Neural progenitor cell (in vitro differentiated cells): ENCODE measurements around the gene USP1. TPM values are rescaled to one million over a fixed set of nuclear protein-coding genes. Genes with fewer than 3 reads are reported as not detected.

Experiments
- DNase-seq: peaks from one replicate; pipeline ENCODE4 v3.0.0-alpha.2; 2016; ENCODE audit warnings: low spot score
- H2AFZ ChIP-seq: fragments of 200-600 bp; sonication (generic); replicated peaks from 2 replicates; pipeline ENCODE4 v1.6.1; 2016; ENCODE audit warnings: antibody characterized with exemption
- H3F3A ChIP-seq: fragments of 200-600 bp; sonication (generic); 2 replicates; pipeline ENCODE4 v1.6.1; 2016; ENCODE audit warnings: antibody characterized with exemption, low read depth
- H3K27ac ChIP-seq: fragments of 200-600 bp; sonication (generic); 2 replicates; pipeline ENCODE4 v1.5.1; 2016; ENCODE audit warnings: mild to moderate bottlenecking
- H3K27me3 ChIP-seq: fragments of 200-600 bp; sonication (generic); 2 replicates; pipeline ENCODE4 v1.6.1; 2016; ENCODE audit warnings: mild to moderate bottlenecking, moderate library complexity
- H3K36me3 ChIP-seq: fragments of 200-600 bp; sonication (generic); 2 replicates; pipeline ENCODE4 v1.5.1; 2016
- H3K4me1 ChIP-seq: fragments of 200-600 bp; sonication (generic); 2 replicates; pipeline ENCODE4 v1.6.1; 2016; ENCODE audit warnings: mixed run types
- H3K4me2 ChIP-seq: fragments of 200-600 bp; sonication (generic); 2 replicates; pipeline ENCODE4 v1.6.1; 2016
- H3K4me3 ChIP-seq: fragments of 200-600 bp; sonication (generic); 2 replicates; pipeline ENCODE4 v1.5.1; 2016
- H3K79me2 ChIP-seq: fragments of 200-600 bp; sonication (generic); 2 replicates; pipeline ENCODE4 v1.6.1; 2016; ENCODE audit warnings: low read depth
- H3K9ac ChIP-seq: fragments of 200-600 bp; sonication (generic); 2 replicates; pipeline ENCODE4 v1.6.1; 2016
- H3K9me3 ChIP-seq: fragments of 200-600 bp; sonication (generic); 2 replicates; pipeline ENCODE4 v1.5.1; 2016; ENCODE audit warnings: low read depth
- H4K20me1 ChIP-seq: fragments of 200-600 bp; sonication (generic); 2 replicates; pipeline ENCODE4 v1.6.1; 2016; ENCODE audit warnings: low read depth
- H3K27ac Mint-ChIP-seq: 3 replicates; pipeline ENCODE4 v1.8.0; 2021; ENCODE audit warnings: mixed read lengths
- H3K27me3 Mint-ChIP-seq: 2 replicates; pipeline ENCODE4 v1.8.0; 2022; ENCODE audit warnings: low read depth, mild to moderate bottlenecking, inconsistent platforms, moderate library complexity, mixed read lengths; ENCODE audit not compliant: insufficient read depth
- H3K36me3 Mint-ChIP-seq: 3 replicates; pipeline ENCODE4 v1.8.0; 2021; ENCODE audit warnings: mixed read lengths
- H3K4me1 Mint-ChIP-seq: 3 replicates; pipeline ENCODE4 v1.8.0; 2021; ENCODE audit warnings: mixed read lengths
- H3K4me3 Mint-ChIP-seq: 3 replicates; pipeline ENCODE4 v1.8.0; 2021; ENCODE audit warnings: mild to moderate bottlenecking, moderate library complexity, mixed read lengths
- H3K9me3 Mint-ChIP-seq: 3 replicates; pipeline ENCODE4 v1.8.0; 2020; ENCODE audit warnings: mixed read lengths
- CTCF ChIP-seq: fragments of 200-600 bp; sonication (generic); IDR thresholded peaks from 2 replicates; pipeline ENCODE4 v1.5.1; 2017; ENCODE audit warnings: antibody characterized with exemption, mild to moderate bottlenecking
- EZH2 ChIP-seq: fragments of 200-600 bp; sonication (generic); IDR thresholded peaks from 2 replicates; pipeline ENCODE4 v1.6.1; 2017; ENCODE audit warnings: antibody characterized with exemption, mild to moderate bottlenecking, moderate library complexity
- EZH2phosphoT487 ChIP-seq: fragments of 200-600 bp; sonication (generic); IDR thresholded peaks from 2 replicates; pipeline ENCODE4 v1.6.1; 2017; ENCODE audit warnings: antibody characterized with exemption
- total RNA-seq: library from RNA; depleted of rRNA; stranded (reverse); fragments of >200 nt; gene quantifications from 2 replicates; pipeline ENCODE4 v1.2.3, GENCODE V29; 2015; ENCODE audit warnings: low replicate concordance

The USP1 gene
- total RNA-seq, 1 donor from 2014 or later = 106 TPM

DNA sequence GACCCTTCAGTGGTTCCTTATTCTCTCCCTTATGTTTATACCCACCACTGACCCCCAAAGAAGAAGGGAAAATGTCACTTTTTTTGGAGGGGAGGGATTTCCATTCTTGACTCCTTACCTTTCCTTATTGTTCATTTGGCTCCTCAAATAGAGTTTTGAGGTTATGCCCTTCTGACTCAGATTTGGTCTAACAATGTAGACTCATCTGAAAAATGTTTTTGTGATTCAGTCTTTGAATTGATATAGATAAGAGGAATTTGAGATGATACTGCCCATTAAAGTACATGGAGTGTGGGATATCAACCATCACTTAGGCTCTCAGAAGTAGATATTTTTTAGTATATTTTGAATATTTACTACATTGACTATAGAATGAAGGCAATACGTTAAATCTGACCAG lies 16.1 kb downstream of the USP1 start:
- no peaks in the 10 kb centered on the region for H3K9me3 ChIP-seq
- H3K4me3 Mint-ChIP-seq = no peak overlapping the region
- peaks cover 48% of the 10 kb centered on the region for H3K36me3 Mint-ChIP-seq
- H3K4me3 ChIP-seq = no peak overlapping the region
- H4K20me1 ChIP-seq = no peaks in the 10 kb centered on the region
- H3K4me2 ChIP-seq = no peak overlapping the region
- peaks cover 20% of the 10 kb centered on the region for H3F3A ChIP-seq
- TF ChIP-seq EZH2 = no peak
- TF ChIP-seq EZH2phosphoT487 = no peak
- no peak for TF ChIP-seq CTCF
- H3K9ac ChIP-seq = no peak overlapping the region
- peaks cover 4% of the 10 kb centered on the region for H3K79me2 ChIP-seq
- H3K9me3 Mint-ChIP-seq = no peaks in the 10 kb centered on the region
- H3K27me3 ChIP-seq = no peaks in the 10 kb centered on the region
- H3K27me3 Mint-ChIP-seq = peaks cover 5% of the 10 kb centered on the region
- no peak for DNase-seq
- H3K4me1 Mint-ChIP-seq = peaks cover 5% of the 10 kb centered on the region
- no peak overlapping the region for H3K27ac Mint-ChIP-seq
- peaks cover 41% of the 10 kb centered on the region for H3K36me3 ChIP-seq
- H3K27ac ChIP-seq = no peak overlapping the region
- no peak overlapping the region for H2AFZ ChIP-seq
- no peaks in the 10 kb centered on the region for H3K4me1 ChIP-seq

DNA sequence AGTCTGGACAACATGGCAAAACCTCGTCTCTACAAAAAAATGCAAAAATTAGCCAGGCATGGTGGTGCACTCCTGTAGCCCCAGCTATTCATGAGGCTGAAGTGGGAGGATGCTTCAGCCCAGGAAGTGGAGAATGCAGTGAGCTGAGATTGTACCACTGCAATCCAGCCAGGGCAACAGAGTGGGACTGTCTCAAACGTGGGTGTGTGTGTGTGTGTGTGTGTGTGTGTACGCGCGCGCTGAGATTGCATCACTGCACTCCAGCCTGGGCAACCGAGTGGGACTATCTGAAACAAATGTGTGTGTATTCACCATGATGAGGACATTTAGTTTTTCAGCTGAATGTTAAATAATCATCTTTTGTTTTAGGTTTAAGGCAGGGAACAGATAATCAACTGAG lies 21.1 kb downstream of the USP1 start:
- no peak overlapping the region for H3K27ac Mint-ChIP-seq
- no peak overlapping the region for H3K27ac ChIP-seq
- no peak overlapping the region for H3K9ac ChIP-seq
- peaks cover 3% of the 10 kb centered on the region for H3K27me3 Mint-ChIP-seq
- peaks cover 25% of the 10 kb centered on the region for H3K36me3 Mint-ChIP-seq
- no peak overlapping the region for H3K4me2 ChIP-seq
- H2AFZ ChIP-seq = no peak overlapping the region
- no peaks in the 10 kb centered on the region for H3K9me3 Mint-ChIP-seq
- no peaks in the 10 kb centered on the region for H4K20me1 ChIP-seq
- peaks cover 5% of the 10 kb centered on the region for H3K4me1 Mint-ChIP-seq
- H3K79me2 ChIP-seq = no peaks in the 10 kb centered on the region
- TF ChIP-seq CTCF = no peak
- TF ChIP-seq EZH2 = no peak
- TF ChIP-seq EZH2phosphoT487 = no peak
- no peak overlapping the region for H3K4me3 Mint-ChIP-seq
- H3K27me3 ChIP-seq = no peaks in the 10 kb centered on the region
- H3K4me3 ChIP-seq = no peak overlapping the region
- peaks cover 5% of the 10 kb centered on the region for H3K36me3 ChIP-seq
- no peaks in the 10 kb centered on the region for H3K9me3 ChIP-seq
- no peak for DNase-seq
- H3F3A ChIP-seq = peaks cover 20% of the 10 kb centered on the region
- H3K4me1 ChIP-seq = no peaks in the 10 kb centered on the region

- DNase-seq = no peak
- no peaks in the 10 kb centered on the region for H3K27me3 ChIP-seq
- no peaks in the 10 kb centered on the region for H3K9me3 ChIP-seq
- H3F3A ChIP-seq = peaks cover 2% of the 10 kb centered on the region
- Mint-ChIP-seq H3K4me1 (no peaks in the 10 kb centered on the region), H3K9me3 (no peaks in the 10 kb centered on the region), H3K36me3 (peaks cover 38% of the 10 kb centered on the region), H3K4me3 (no peak overlapping the region), H3K27ac (no peak overlapping the region), H3K27me3 (no peaks in the 10 kb centered on the region)
- H3K4me2 ChIP-seq = no peak overlapping the region
- no peak overlapping the region for H3K4me3 ChIP-seq
- TF ChIP-seq EZH2 (no peak), EZH2phosphoT487 (no peak), CTCF (no peak)
- H3K4me1 ChIP-seq = no peaks in the 10 kb centered on the region
- no peak overlapping the region for H3K9ac ChIP-seq
- H3K27ac ChIP-seq = no peak overlapping the region
- H2AFZ ChIP-seq = no peak overlapping the region
- H3K79me2 ChIP-seq = no peaks in the 10 kb centered on the region
- no peaks in the 10 kb centered on the region for H3K36me3 ChIP-seq
- H4K20me1 ChIP-seq = no peaks in the 10 kb centered on the region
Measured at GRCh38 chr1:62462370-62462769, 25.5 kb downstream of the USP1 start.
